Frontal cortex (tissue), 4 donors: ENCODE data around the gene OR14A16. TPM values are rescaled to one million over a fixed set of nuclear protein-coding genes. Genes with fewer than 3 reads are reported as not detected.

Source experiments
- DNase-seq, 2 donors: peaks; one replicate each; pipeline ENCODE4 v3.0.0; 2012; ENCODE audit warnings: low spot score in 2 of 2
- FAIRE-seq: peaks from 2 replicates; lab custom pipeline; 2012; peaks lifted over from hg19 to GRCh38; lab: Jason Lieb, UNC
- total RNA-seq: library from RNA; depleted of rRNA; stranded (reverse); fragments of >200 nt; gene quantifications from one replicate; pipeline ENCODE4 v1.2.3, GENCODE V29; 2014
- donor health status: control.
- donor health status: control.
- donor health status: control.

The OR14A16 gene, protein sequence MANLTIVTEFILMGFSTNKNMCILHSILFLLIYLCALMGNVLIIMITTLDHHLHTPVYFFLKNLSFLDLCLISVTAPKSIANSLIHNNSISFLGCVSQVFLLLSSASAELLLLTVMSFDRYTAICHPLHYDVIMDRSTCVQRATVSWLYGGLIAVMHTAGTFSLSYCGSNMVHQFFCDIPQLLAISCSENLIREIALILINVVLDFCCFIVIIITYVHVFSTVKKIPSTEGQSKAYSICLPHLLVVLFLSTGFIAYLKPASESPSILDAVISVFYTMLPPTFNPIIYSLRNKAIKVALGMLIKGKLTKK
- total RNA-seq, result not detected

DNA sequence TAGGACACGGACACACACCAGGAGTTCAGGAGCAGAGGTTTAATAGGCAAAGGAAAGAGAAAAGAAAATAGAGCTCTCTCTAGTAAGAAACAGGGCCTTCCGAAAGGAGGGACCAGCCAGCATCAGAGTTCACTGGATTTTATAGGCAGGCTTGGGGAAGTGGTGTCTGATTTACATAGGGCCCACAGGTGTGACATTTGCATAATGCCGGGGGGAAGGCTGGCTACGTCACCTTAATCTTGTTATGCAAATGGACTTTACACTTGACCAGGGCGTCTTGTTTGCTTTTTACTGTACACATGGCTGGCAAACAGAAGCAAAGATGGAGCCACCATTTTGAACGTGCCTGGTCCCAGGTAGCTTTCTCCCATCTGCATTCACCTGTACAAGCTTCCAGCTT is at the start of gene OR14A16:
OR14A16 (minus strand) TSS at position 97 of the 400 bp plus-strand sequence. CDS start 8,390 bp downstream, outside the sequence.
- FAIRE-seq (no peak), DNase-seq (no peak)

DNA sequence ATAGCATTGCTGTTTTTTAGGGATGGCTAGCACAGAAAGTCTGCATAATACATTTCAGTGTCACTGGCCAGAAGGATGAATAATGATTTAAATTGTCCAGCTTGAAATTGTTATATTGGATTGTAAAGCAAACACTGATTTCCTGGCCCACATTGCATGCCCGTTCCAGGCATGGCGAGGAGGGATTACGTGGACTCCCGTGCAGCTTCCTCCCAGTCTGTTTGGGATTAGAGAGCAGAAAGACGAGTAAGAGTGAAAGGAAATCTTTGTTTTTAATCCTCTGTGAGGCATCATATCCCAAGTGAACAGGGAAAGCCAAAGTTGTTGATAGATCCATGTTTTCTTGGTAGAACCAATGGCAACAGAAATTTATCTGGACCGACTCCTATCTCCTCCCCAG is 41.5 kb upstream of the OR14A16 start:
- FAIRE-seq (no peak), DNase-seq (no peak)

DNA sequence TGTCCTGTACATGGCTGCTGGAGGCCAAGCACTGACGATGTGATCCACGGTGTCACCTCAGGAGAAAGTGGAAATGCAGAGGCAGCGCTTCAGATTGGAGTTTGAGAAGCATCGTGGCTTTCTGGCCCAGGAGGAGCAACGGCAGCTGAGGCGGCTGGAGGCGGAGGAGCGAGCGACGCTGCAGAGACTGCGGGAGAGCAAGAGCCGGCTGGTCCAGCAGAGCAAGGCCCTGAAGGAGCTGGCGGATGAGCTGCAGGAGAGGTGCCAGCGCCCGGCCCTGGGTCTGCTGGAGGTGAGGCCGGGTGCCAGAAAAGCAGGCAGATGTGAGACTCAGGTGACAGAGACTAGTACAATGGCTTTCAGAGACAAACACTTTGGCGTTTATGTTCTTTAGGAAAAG is 40.7 kb upstream of the OR14A16 start:
- DNase-seq (no peak), FAIRE-seq (no peak)

DNA sequence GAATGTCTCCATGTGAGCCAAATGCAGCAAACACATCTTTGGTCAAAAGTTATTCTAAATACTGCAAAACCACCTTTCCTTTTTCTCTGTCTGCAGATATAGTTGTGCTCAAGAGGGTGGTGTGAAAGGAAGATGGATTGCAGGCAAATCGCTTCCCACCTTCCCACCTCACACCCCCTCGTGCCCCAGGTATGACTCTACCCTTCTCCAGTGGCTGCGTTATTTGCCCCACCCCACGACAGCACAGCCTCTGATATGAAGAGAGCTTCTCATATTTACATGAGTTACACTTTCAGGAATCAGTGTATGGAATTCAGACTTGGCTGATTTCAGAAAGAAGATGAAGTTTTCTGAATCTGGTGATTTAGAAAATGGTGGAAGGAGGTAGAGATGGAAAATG is 38.8 kb upstream of the OR14A16 start:
- FAIRE-seq, result no peak

DNA sequence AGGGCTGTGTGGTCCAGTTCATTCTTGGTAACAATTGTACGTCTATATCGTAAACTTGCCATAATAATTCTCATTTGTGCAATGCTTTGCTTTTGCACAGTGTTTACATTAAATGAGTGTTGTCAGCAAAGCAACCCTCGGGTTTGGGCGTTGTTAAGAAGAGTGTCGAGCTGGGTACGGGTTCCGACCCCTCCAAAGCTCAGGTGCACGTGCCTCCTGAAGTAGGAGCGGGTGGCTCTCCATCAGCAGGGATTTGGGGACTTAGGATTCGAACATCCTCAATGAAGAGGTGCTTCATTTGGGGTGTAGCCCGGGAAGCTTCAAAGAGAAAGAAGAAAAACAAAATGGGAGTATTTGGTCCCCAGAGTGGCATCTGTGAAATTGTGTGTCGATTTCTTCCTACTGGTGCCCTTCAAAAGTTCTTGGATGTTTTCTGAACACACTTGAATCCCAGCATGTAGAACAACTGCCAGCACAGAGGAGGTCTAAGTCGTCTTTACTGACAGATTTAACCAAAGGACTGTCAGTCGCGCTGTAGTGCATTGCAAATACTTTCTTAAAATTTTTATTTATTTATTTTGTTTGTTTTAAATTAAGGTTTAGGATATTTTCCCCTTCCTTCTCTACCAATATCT is 34.2 kb upstream of the OR14A16 start:
- FAIRE-seq (no peak), DNase-seq (no peak)

More for the DNA sequence above, 38.8 kb upstream of the OR14A16 start:
- no peak for DNase-seq

DNA sequence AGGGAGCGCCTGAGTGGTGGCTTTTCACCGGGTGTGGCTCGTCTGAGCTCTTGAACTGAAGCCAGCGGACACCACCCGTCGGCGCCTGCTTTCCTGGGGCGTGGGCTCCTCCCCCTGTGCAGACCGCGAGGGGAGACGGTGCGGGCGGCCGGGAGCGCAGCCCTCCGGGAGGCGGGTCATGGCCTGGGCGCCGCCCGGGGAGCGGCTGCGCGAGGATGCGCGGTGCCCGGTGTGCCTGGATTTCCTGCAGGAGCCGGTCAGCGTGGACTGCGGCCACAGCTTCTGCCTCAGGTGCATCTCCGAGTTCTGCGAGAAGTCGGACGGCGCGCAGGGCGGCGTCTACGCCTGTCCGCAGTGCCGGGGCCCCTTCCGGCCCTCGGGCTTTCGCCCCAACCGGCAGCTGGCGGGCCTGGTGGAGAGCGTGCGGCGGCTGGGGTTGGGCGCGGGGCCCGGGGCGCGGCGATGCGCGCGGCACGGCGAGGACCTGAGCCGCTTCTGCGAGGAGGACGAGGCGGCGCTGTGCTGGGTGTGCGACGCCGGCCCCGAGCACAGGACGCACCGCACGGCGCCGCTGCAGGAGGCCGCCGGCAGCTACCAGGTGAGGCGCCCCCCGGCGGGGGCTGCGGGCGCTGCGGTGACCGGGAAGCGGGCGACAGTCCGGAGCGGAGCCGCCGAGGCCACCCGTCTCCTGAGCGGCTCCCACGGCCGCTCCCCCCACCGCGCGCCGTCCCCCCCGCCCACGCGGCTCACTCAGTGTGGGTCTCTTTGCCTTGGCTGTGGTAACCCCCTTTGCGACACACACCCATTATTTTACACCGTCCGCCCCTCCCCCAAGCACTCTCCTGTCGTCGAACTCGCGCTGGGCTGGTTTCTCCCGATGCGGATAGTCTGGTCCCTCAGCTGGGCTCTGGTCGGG is 33.4 kb upstream of the OR14A16 start, which contains the start of gene TRIM58:
TRIM58 (plus strand) TSS at position 119 of the 916 bp plus-strand sequence; CDS start at position 179, 60 bp downstream.
- DNase-seq, result peak; percentile 24 to 36
- no peak for FAIRE-seq

DNA sequence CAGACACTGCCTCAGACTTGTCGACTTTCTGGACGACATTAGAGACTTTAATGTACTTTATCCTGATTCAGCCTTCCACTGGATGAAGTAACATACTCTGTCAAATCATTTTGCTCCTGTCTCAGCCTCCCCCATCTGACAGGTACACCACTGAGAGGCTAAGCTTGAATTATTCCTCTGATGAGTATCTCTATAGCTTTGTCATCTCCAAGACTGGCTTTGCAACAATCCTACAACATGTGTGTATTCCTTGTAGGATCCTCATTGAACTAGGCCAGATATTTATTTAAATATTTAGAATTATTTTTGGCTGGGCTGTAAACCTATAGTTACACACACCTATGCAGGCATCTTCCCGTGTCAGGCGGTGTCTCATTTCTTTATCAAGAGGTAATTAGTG is 32.0 kb upstream of the OR14A16 start:
- DNase-seq (no peak), FAIRE-seq (no peak)

DNA sequence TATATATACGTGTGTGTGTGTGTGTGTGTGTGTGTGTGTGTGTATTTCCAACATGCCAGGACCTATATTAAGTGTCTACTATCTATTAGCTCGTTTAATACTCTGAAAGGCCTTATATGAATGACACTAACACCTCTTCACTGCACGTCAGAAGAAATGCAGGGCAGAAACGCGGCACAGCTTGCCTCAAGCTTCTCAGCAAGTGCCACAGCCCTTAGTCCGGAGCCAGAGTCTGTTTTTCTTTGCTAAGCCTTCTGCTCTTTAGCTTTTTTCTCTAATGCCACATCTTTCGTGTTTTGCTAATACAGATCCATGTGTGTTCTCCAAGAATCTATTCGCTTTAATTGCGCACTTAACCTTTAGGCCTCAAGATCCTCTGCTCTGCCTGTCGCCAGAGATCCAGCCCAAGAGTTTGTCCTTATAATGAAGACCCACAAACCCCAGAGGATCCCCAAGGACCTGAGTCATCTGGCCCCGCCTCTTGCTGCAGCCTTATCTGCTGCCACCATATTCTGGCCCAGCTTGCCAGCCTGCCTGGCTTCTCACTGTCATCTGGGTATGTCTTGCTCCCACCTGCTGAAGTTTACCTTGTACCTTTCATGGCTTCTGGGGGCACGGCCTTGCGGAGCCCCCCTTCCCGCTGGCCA is 31.1 kb upstream of the OR14A16 start:
- no peak for DNase-seq
- FAIRE-seq, result no peak

DNA sequence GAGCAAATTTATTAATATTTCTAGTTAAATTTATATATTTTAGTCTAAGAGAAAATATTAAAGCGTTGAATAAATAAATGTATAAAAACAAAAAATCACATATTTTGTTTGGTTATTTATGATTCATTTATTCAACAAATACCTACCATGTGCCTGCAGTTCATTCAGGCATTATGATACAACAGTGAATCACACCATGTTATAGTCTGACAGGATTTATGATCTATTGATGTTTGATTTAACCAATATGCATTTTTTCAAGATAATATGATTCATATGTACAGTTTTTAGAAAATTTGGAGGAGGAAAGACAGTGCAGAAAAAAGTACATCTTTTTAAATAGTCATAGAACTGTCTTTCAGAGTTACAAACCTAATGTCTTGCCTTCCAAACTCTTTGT is 25.7 kb upstream of the OR14A16 start:
- DNase-seq (no peak), FAIRE-seq (peak; percentile 81)

DNA sequence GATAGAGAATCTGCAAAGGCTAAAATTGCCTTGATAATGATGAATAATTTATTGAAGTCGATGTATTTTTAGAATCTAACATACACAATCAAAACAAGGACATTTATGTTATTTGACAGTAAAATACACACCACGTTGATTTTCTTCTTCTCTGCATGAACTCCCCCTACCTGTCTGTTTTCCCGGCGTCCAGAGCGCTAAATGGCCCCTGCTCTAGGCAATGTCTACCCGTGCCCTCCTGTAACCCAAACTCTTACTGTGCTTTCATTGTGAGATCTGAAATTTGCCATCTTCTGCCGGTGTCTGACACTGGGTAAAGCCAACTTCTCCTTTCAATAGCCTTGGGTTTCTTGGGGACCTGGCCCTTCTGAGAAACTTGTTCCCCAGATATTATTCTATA is 24.4 kb upstream of the OR14A16 start:
- no peak for DNase-seq
- no peak for FAIRE-seq

DNA sequence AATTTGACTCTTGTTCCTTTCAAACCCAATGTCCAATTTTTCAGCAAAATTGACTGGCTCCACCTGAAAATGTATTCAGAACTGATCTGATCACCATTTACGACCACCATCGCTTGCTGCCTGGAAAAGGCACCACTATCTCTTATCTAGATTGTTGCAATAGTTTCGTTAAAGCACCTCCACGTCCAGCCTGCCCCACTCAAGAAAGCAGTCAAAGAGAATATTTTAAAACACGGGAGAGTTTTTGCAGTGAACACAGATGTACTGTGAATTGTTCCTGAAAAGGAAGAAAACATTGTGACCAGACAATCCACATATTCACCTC is 21.7 kb upstream of the OR14A16 start:
- DNase-seq (no peak), FAIRE-seq (no peak)

DNA sequence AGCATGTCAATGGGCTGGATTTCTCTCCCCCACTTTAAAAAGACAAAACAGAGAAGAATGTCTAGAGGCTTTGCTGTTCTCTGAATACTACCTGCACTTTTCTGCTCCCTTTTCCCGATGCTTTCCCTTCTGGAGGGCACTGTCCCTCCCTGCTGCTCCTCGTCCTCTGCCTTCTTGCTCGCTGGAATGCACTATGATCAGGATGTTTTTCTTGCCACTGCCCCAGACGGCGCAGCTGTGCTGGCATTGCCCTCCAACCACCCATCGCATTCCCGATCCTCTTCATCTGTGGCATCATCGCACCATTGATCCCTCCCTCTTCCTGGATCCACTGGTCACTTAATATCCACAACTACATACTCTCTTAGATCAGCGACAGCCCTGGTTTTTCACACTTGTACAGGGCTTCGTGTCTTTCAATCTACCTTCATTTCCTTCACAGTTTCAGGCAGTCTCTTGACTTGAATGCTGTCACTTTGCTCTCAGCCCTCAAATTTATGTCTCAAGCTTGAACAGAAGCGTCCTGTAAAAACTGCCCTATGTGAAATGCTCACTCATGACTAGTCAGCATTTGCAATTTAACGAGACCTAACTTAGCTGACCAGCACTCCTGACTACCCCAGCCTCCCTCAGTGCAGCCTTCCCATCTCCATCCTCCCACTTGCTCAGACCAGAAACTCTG is 21.2 kb upstream of the OR14A16 start:
- DNase-seq (no peak), FAIRE-seq (no peak)

DNA sequence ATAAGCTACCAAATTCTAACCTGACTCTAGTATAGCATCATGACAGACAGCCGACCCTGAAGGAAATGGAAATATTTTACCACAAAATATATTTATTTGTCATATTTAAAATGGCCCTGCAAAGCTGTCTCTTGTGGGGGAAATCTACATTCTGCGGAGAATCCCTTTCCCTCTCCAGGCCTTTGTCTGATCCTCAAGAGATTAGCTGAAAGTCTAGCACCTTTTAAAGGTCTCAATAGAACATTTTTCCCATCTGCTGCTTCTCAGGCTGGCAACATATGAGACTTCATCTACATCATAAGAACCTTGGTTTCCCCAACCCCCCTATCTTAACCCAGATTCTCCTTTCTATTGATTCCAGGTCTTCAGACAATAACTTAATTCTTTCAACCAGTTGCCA is 19.5 kb upstream of the OR14A16 start:
- no peak for DNase-seq
- no peak for FAIRE-seq

DNA sequence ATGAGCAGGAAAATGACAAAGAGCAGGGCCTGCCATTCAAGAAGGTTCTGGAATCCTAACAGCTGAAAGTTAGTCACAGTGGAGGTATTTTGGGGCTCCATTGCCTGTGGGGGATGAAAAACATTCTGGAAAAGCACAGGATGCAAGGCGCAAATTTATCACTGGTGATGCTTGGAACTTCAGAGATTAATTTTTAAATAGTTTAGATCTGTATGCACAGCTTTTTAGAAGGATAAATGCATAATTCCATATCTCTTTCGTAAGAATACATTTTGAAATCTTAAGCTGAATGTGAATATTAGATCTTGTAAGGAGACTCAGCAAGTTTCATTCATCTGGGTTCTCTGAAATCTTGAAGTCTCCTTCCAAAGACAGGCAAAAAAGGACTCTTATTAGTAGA is 17.9 kb upstream of the OR14A16 start, which contains the start of gene OR11L1:
OR11L1 (minus strand) TSS at position 101 of the 400 bp plus-strand sequence; CDS start at position 101, 0 bp downstream.
- FAIRE-seq (no peak), DNase-seq (no peak)

DNA sequence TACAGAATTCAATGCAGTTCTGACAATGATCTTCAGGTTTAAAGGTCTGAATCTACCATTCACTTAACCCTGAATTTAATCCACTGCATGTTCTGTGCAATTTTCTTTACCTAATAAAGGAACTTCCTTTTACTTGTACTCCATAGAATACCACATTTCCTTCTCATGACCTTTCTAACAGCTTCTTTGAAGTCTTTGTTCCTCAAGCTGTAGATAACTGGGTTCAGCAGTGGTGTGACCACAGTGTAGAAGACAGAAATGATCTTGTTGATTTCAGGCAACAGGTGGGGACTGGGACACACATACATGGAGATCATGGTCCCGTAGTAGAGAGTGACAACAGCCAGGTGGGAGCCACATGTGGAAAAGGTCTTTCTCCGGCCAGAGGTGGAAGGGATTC is 16.9 kb upstream of the OR14A16 start:
- DNase-seq (no peak), FAIRE-seq (no peak)

DNA sequence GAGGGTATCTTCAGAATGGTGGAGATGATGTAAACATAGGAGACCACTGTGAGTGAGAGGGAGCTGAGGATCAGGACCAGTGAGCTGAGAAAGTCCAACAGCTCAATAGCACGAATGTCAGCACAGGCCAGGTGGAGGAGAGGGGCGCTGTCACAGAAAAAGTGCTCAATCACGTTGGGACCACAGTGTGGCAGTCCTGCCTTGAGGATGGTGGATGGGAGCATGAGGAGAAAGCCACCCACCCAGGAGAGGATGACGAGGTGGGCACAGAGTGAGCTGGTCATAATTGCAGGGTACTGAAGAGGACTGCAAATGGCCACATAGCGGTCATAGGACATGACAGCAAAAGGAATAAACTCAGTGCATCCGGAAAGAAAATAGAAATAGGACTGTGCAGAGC is 9.7 kb upstream of the OR14A16 start:
- FAIRE-seq, result no peak
- no peak for DNase-seq

DNA sequence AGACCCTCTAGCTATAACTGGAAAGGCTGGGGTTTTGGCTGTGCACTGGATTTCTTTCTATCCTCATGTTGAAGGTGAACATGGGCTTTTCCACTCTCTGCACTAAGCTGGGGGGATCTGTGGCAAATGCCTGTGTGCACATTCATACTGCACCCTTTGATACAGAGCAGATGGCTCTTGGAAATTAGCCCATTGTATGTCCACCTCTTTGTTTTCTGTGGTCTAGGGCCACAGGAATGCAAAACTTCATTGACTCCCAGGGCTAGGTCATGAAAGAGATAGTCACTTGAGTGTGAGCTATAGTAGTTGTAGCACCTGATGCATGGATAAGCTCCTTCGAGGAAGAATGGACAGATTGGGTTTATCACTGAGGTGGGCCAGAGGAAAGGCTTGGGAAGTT is 5.7 kb upstream of the OR14A16 start:
- DNase-seq, result no peak
- FAIRE-seq, result no peak

DNA sequence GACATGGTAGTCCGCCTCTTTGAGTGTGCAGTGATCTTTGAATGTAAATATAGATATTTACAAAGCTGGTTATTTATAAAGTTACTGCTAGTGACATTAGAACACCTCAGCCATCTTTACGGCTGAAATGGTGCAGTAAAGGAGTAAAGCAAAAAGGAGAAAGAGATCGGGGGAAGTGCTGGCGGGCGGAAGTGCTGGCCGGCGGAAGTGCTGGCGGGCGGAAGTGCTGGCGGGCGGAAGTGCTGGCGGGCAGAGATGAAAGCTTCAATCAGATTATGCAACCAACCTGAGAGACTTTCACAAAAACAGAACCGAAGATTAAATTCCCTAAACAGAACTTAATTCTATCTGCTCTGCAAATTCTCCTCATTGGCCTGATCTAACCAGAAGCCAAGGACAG is 1.4 kb upstream of the OR14A16 start:
- no peak for DNase-seq
- FAIRE-seq, result no peak

DNA sequence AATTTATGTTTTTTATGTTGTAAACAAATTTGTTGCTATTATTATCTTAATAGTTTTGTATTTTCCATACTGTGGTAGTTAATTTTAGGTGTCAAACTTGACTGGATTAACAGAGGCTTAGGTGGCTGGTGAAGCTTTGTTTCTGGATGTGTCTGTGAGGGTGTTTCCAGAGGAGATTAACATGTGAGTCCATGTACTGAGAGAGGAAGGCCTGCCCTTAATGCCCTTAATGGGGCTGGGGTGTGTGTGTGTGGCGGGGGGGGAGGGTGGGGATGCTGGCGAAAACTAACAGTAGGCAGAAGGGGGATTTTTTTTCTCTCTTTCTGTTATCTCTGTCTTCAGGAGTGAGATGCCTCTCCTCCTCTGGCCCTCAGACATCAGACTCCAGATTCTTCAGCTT is 1.9 kb downstream of the OR14A16 start:
- FAIRE-seq, result no peak

DNA sequence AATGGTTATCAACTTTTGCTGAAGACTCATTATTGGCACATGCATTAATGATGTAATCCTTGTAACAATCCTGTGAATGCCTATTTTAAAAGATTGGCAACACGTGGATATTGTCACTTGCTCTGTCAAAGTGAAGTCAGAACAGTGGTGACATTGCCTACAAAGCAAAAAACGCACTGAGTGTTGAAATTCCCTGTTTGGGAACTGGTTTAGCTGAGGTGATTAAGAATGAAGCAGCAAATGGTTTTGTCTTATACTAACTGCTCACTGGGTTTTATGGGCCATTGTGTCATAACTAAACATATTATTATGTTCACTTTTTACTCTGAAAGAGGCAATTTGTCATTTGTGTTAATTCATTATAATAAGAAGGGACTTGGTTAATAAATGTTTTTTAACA is 11.3 kb downstream of the OR14A16 start:
- no peak for DNase-seq
- FAIRE-seq, result no peak

More for the DNA sequence above, 1.9 kb downstream of the OR14A16 start:
- DNase-seq, result no peak
